Tibial nerve (tissue), 4 donors: ENCODE data around the gene CHADL.
A peak's percentile ranks its signal among the peaks of the same experiment; 100 is the strongest.

Experiments
- CTCF ChIP-seq, 5 experiments: fragments of 200-600 bp in 3 of 5; fragments of 450-650 bp in 2 of 5; sonication (generic) in 3 of 5; IDR thresholded peaks; one replicate each; pipeline ENCODE4 v1.5.1; 2016 to 2019; ENCODE audit warnings: antibody characterized with exemption in 5 of 5, mild to moderate bottlenecking in 3 of 5, moderate library complexity in 2 of 5
- EP300 ChIP-seq, 2 donors: sonication (generic); formaldehyde crosslinking; IDR thresholded peaks; one replicate each; pipeline ENCODE4 v1.6.1; 2017; ENCODE audit warnings: antibody characterized with exemption in 2 of 2, mild to moderate bottlenecking in 1 of 2
- POLR2A ChIP-seq, 2 donors: fragments of 450-650 bp; IDR thresholded peaks; one replicate each; pipeline ENCODE4 v1.6.1; 2017; ENCODE audit warnings: antibody characterized with exemption in 2 of 2, mild to moderate bottlenecking in 2 of 2, moderate library complexity in 2 of 2

GRCh38 chr22:41237707-41238569 lies 2.8 kb downstream of the CHADL start:
- TF ChIP-seq CTCF (IDR thresholded peaks at IDR 0.05) (peak; percentile 43 to 81 (median 60)), POLR2A (IDR thresholded peaks at IDR 0.05) (no peak), EP300 (IDR thresholded peaks at IDR 0.05) (no peak)
